H9 (cell line): ENCODE measurements around the gene ITSN1. TPM values are rescaled to one million over a fixed set of nuclear protein-coding genes. Genes with fewer than 3 reads are reported as not detected.

Experiments
- DNase-seq: peaks from one replicate; pipeline ENCODE4 v3.0.0-alpha.2; 2017
- H2AFZ ChIP-seq: one replicate; pipeline ENCODE4 v1.6.1; 2013; ENCODE audit warnings: mild to moderate bottlenecking, low read length, control low read depth, moderate library complexity
- H2AK5ac ChIP-seq: 2 replicates; pipeline ENCODE4 v1.6.1; 2013; ENCODE audit warnings: low read length, control low read depth, mixed read lengths; ENCODE audit not compliant: insufficient read length
- H2BK120ac ChIP-seq: one replicate; pipeline ENCODE4 v1.6.1; 2013; ENCODE audit warnings: low read depth, mild to moderate bottlenecking, low read length, control low read depth, inconsistent platforms; ENCODE audit not compliant: poor library complexity, severe bottlenecking
- H2BK12ac ChIP-seq: 2 replicates; pipeline ENCODE4 v1.6.1; 2013; ENCODE audit warnings: low read length, control low read depth, mixed read lengths, low read depth; ENCODE audit not compliant: insufficient read length
- H2BK15ac ChIP-seq: 2 replicates; pipeline ENCODE4 v1.6.1; 2013; ENCODE audit warnings: low read depth, low read length, control low read depth
- H2BK20ac ChIP-seq: one replicate; pipeline ENCODE4 v1.6.1; 2013; ENCODE audit warnings: low read depth, mild to moderate bottlenecking, low read length, control low read depth, inconsistent platforms; ENCODE audit not compliant: poor library complexity, severe bottlenecking
- H2BK5ac ChIP-seq: 2 replicates; pipeline ENCODE4 v1.6.1; 2013; ENCODE audit warnings: low read length, control low read depth, mixed read lengths; ENCODE audit not compliant: insufficient read length
- H3K14ac ChIP-seq: 2 replicates; pipeline ENCODE4 v1.6.1; 2013; ENCODE audit warnings: low read length, control low read depth; ENCODE audit not compliant: insufficient read depth
- H3K18ac ChIP-seq: 2 replicates; pipeline ENCODE4 v1.6.1; 2013; ENCODE audit warnings: low read depth, mild to moderate bottlenecking, mixed read lengths, low read length, control low read depth; ENCODE audit not compliant: insufficient read length
- H3K23ac ChIP-seq: 2 replicates; pipeline ENCODE4 v1.6.1; 2013; ENCODE audit warnings: low read length, control low read depth, mixed read lengths, low read depth; ENCODE audit not compliant: insufficient read length
- H3K23me2 ChIP-seq: 2 replicates; pipeline ENCODE4 v1.6.1; 2013; ENCODE audit warnings: low read depth, mild to moderate bottlenecking, mixed read lengths, low read length, control low read depth; ENCODE audit not compliant: insufficient read length, poor library complexity, severe bottlenecking
- H3K27ac ChIP-seq: 2 replicates; pipeline ENCODE4 v1.5.1; 2013; ENCODE audit warnings: low read length, control low read depth, mixed read lengths, low read depth; ENCODE audit not compliant: insufficient read length
- H3K27me3 ChIP-seq: 2 replicates; pipeline ENCODE4 v1.6.1; 2013; ENCODE audit warnings: low read length, control low read depth, inconsistent platforms; ENCODE audit not compliant: insufficient read depth
- H3K4ac ChIP-seq: 2 replicates; pipeline ENCODE4 v1.6.1; 2013; ENCODE audit warnings: low read depth, mild to moderate bottlenecking, control low read depth, inconsistent platforms, low read length, moderate library complexity
- H3K4me1 ChIP-seq: 2 replicates; pipeline ENCODE4 v1.6.1; 2013; ENCODE audit warnings: low read length, control low read depth, inconsistent platforms; ENCODE audit not compliant: insufficient read depth
- H3K4me2 ChIP-seq: 2 replicates; pipeline ENCODE4 v1.6.1; 2013; ENCODE audit warnings: low read length, control low read depth, mixed read lengths; ENCODE audit not compliant: insufficient read length, insufficient read depth
- H3K56ac ChIP-seq: 2 replicates; pipeline ENCODE4 v1.6.1; 2013; ENCODE audit warnings: low read depth, mild to moderate bottlenecking, mixed read lengths, low read length, control low read depth; ENCODE audit not compliant: insufficient read length
- H3K79me1 ChIP-seq: 2 replicates; pipeline ENCODE4 v1.6.1; 2013; ENCODE audit warnings: low read depth, mild to moderate bottlenecking, moderate library complexity, low read length, control low read depth, inconsistent platforms; ENCODE audit not compliant: insufficient read depth, poor library complexity, severe bottlenecking
- H3K79me2 ChIP-seq: 2 replicates; pipeline ENCODE4 v1.6.1; 2013; ENCODE audit warnings: low read length, control low read depth, inconsistent platforms; ENCODE audit not compliant: insufficient read depth
- H3K9ac ChIP-seq: 2 replicates; pipeline ENCODE4 v1.6.1; 2013; ENCODE audit warnings: low read length, control low read depth, mixed read lengths; ENCODE audit not compliant: insufficient read length; ENCODE audit errors: extremely low read depth
- H3K9me3 ChIP-seq: one replicate; pipeline ENCODE4 v1.6.1; 2013; ENCODE audit warnings: low read depth, low read length, inconsistent platforms; ENCODE audit not compliant: control insufficient read depth
- H3T11ph ChIP-seq: one replicate; pipeline ENCODE4 v1.6.1; 2013; ENCODE audit warnings: mild to moderate bottlenecking, low read length, control low read depth, inconsistent platforms
- H4K20me1 ChIP-seq: one replicate; pipeline ENCODE4 v1.6.1; 2013; ENCODE audit not compliant: control insufficient read depth, insufficient read length, insufficient read depth
- H4K5ac ChIP-seq: 2 replicates; pipeline ENCODE4 v1.6.1; 2013; ENCODE audit warnings: low read depth, mild to moderate bottlenecking, mixed read lengths, low read length, control low read depth; ENCODE audit not compliant: insufficient read length
- H4K8ac ChIP-seq: replicated peaks from 2 replicates; pipeline ENCODE4 v1.6.1; 2013; ENCODE audit warnings: low read length, control low read depth, mixed read lengths, low read depth; ENCODE audit not compliant: insufficient read length
- H4K91ac ChIP-seq: 2 replicates; pipeline ENCODE4 v1.6.1; 2013; ENCODE audit warnings: low read depth, mild to moderate bottlenecking, moderate library complexity, mixed read lengths, low read length, control low read depth; ENCODE audit not compliant: insufficient read length
- H3K27ac Mint-ChIP-seq, 3 experiments: 2 replicates in 2 of 3; 3 replicates in 1 of 3; pipeline ENCODE4 v1.8.0; 2020 to 2021; ENCODE audit warnings: mixed read lengths in 3 of 3, mild to moderate bottlenecking in 1 of 3, moderate library complexity in 1 of 3
- H3K27me3 Mint-ChIP-seq: 2 replicates; pipeline ENCODE4 v1.8.0; 2021; ENCODE audit warnings: low read depth, mild to moderate bottlenecking, moderate library complexity, mixed read lengths
- H3K36me3 Mint-ChIP-seq, 3 experiments: 2 replicates in 2 of 3; 3 replicates in 1 of 3; pipeline ENCODE4 v1.8.0; 2020 to 2021; ENCODE audit warnings: low read depth in 3 of 3, mixed read lengths in 3 of 3; ENCODE audit not compliant: insufficient read depth in 1 of 3
- H3K4me1 Mint-ChIP-seq, 2 experiments: 2 replicates each; pipeline ENCODE4 v1.8.0; 2020; ENCODE audit warnings: mixed read lengths in 2 of 2
- H3K4me3 Mint-ChIP-seq, 2 experiments: 2 replicates in 1 of 2; 3 replicates in 1 of 2; pipeline ENCODE4 v1.8.0; 2020 to 2021; ENCODE audit warnings: mild to moderate bottlenecking in 2 of 2, mixed read lengths in 2 of 2, moderate library complexity in 1 of 2
- H3K9me3 Mint-ChIP-seq, 2 experiments: 2 replicates in 1 of 2; 3 replicates in 1 of 2; pipeline ENCODE4 v1.8.0; 2020; ENCODE audit warnings: mild to moderate bottlenecking in 2 of 2, mixed read lengths in 2 of 2, moderate library complexity in 1 of 2
- WGBS: extraction: QIAGEN DNeasy Blood & Tissue Kit; methylation state at CpG from one replicate; pipeline ENCODE4 v1.1.7; 2013; ENCODE audit warnings: missing lambda C conversion rate, low lambda C conversion rate, mixed read lengths; ENCODE audit not compliant: insufficient read length; ENCODE audit errors: extremely low coverage; 5-methylcytosine and 5-hydroxymethylcytosine counted together
- total RNA-seq: library from RNA; stranded (reverse); gene quantifications from 2 replicates; pipeline ENCODE4 v1.2.1, GENCODE V29; 2021
- TF ChIP-seq, protein P1 (sequence below): fragments of 200-600 bp; sonication (generic); conservative IDR thresholded peaks from 3 replicates; pipeline ENCODE4 v1.8.0; 2021; ENCODE audit warnings: antibody characterized with exemption, mild to moderate bottlenecking

Gene ITSN1
- total RNA-seq, 1 experiment from 2014 or later, result 94.2 TPM

DNA sequence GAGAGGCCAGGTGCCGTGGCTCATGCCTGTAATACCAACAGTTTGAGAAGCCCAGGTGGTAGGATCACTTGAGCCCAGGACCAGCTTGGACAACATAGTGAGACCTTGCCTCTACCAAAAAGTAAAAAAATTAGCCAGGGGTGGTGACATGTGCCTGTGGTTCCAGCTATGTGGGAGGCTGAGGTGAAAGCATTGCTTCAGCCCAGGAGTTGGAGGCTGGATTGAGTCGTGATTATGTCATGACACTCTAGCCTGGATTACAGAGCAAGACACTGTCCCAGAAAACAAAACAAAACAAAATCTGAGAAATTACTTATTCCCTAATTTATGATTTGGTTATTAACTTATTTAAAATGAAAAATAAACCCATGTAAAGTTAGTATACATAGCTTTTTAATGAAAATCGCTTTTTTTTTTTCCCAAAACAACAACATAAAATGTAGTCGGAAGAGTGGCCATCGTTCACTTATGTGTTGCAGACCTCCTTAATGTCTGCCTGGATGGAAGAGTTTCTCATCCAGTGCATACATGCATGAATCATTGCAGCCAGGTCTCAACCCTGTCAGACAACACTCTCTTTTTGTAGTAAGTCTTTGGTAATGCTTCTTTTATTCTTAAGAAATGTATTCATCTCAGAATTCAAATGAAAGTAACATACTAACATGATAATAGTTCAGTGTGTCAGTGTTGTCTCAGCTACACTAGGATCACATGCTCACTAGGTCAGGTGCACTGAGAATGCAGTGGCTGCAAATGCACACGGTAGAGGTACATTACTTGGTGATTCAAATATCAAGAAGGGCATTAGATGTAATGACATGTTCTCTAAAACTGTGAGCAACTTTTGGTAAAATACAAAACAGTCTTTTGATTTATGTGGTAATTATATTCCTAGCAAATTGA, 28.0 kb downstream of the ITSN1 start:
- no CpG with 5 or more reads among the region's 6 CpGs for WGBS
- H4K8ac ChIP-seq, result no peak overlapping the region
- no peak overlapping the region for H3K4ac ChIP-seq
- no peak overlapping the region for H4K5ac ChIP-seq
- H3K18ac ChIP-seq, result no peak overlapping the region
- no peak overlapping the region for H3K14ac ChIP-seq
- peaks cover 0 to 5% (median 2%) of the 10 kb centered on the region in 3 experiments; a peak in 1 of 7 replicates for H3K36me3 Mint-ChIP-seq
- peaks cover 19% of the 10 kb centered on the region for H3K79me1 ChIP-seq
- no peak overlapping the region for H4K91ac ChIP-seq
- H3K56ac ChIP-seq, result no peak overlapping the region
- no peak overlapping the region for H2BK120ac ChIP-seq
- TF ChIP-seq, protein P1, sequence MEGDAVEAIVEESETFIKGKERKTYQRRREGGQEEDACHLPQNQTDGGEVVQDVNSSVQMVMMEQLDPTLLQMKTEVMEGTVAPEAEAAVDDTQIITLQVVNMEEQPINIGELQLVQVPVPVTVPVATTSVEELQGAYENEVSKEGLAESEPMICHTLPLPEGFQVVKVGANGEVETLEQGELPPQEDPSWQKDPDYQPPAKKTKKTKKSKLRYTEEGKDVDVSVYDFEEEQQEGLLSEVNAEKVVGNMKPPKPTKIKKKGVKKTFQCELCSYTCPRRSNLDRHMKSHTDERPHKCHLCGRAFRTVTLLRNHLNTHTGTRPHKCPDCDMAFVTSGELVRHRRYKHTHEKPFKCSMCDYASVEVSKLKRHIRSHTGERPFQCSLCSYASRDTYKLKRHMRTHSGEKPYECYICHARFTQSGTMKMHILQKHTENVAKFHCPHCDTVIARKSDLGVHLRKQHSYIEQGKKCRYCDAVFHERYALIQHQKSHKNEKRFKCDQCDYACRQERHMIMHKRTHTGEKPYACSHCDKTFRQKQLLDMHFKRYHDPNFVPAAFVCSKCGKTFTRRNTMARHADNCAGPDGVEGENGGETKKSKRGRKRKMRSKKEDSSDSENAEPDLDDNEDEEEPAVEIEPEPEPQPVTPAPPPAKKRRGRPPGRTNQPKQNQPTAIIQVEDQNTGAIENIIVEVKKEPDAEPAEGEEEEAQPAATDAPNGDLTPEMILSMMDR, result no peak
- H3K4me1 Mint-ChIP-seq, result peaks cover 56 to 58% of the 10 kb centered on the region in 2 experiments
- H2BK20ac ChIP-seq, result no peak overlapping the region
- peak overlapping the region in 1 of 3 experiments; percentile 30; a peak in 2 of 7 replicates for H3K27ac Mint-ChIP-seq
- H3K27ac ChIP-seq, result no peak overlapping the region
- H4K20me1 ChIP-seq, result peaks cover 3% of the 10 kb centered on the region
- H3K9me3 Mint-ChIP-seq, result no peaks in the 10 kb centered on the region
- no peaks in the 10 kb centered on the region for H3K27me3 ChIP-seq
- no peak overlapping the region for H2AK5ac ChIP-seq
- H2BK15ac ChIP-seq, result no peak overlapping the region
- H2BK5ac ChIP-seq, result no peak overlapping the region
- H3K23ac ChIP-seq, result no peak overlapping the region
- H2BK12ac ChIP-seq, result no peak overlapping the region
- no peaks in the 10 kb centered on the region for H3K27me3 Mint-ChIP-seq
- no peak for DNase-seq
- no peak overlapping the region for H3K4me2 ChIP-seq
- no peaks in the 10 kb centered on the region for H3K23me2 ChIP-seq
- H3K4me1 ChIP-seq, result no peaks in the 10 kb centered on the region; the same call in none of the 2 replicates
- H3K9ac ChIP-seq, result no peak overlapping the region
- no peaks in the 10 kb centered on the region for H3K9me3 ChIP-seq
- H3K4me3 Mint-ChIP-seq, result no peak overlapping the region
- H3T11ph ChIP-seq, result no peak overlapping the region
- H2AFZ ChIP-seq, result no peak overlapping the region
- H3K79me2 ChIP-seq, result peaks cover 29% of the 10 kb centered on the region; the same call in 1 of the 2 replicates
